ENCODE data around the gene OTOS. TPM values are rescaled to one million over a fixed set of nuclear protein-coding genes. Genes with fewer than 3 reads are reported as not detected.

The OTOS gene
- total RNA-seq, 1 experiment from 2014 or later: not detected

- TF ChIP-seq CTCF (IDR thresholded peaks at IDR 0.05; ENCODE audit: unreplicated experiment): peak; percentile 83
- Mint-ChIP-seq H3K4me3 (ENCODE audit: unreplicated experiment) (no peak overlapping the region), H3K27ac (ENCODE audit: low read depth, unreplicated experiment) (no peak overlapping the region), H3K27me3 (ENCODE audit: insufficient read depth, unreplicated experiment) (peaks cover 37% of the 10 kb centered on the region), H3K9me3 (ENCODE audit: unreplicated experiment) (peaks cover 14% of the 10 kb centered on the region), H3K36me3 (ENCODE audit: insufficient read depth, unreplicated experiment) (no peaks in the 10 kb centered on the region), H3K4me1 (ENCODE audit: insufficient read depth, unreplicated experiment) (no peaks in the 10 kb centered on the region)
- DNase-seq (ENCODE audit: unreplicated experiment): peak; percentile 50
- ChIA-PET CTCF (interaction anchor here (0.6 to 2.8 kb wide), 28 partner anchors 10 to 1235 kb away, joined by 3 to 10 read pairs (median 4); no protein-coding TSS in a partner anchor), POLR2A (no interaction called here)
- BruUV-seq (replicated peaks): no TSS peak
- intact Hi-C loops (cut with micrococcal nuclease): loop anchor here (1.0 to 10.0 kb wide), 2 partner anchors 55 to 83 kb away; no protein-coding TSS in a partner anchor
Measured at GRCh38 chr2:240149943-240150784, 9.7 kb upstream of the OTOS start.

GRCh38 chr2:240147911-240148587, 7.6 kb upstream of the OTOS start:
- H3K4me1 Mint-ChIP-seq (ENCODE audit: insufficient read depth, unreplicated experiment): no peaks in the 10 kb centered on the region
- CTCF ChIA-PET: no interaction called here
- DNase-seq (ENCODE audit: unreplicated experiment): no peak
- H3K9me3 Mint-ChIP-seq (ENCODE audit: unreplicated experiment): peaks cover 10% of the 10 kb centered on the region
- POLR2A ChIA-PET: no interaction called here
- H3K27me3 Mint-ChIP-seq (ENCODE audit: insufficient read depth, unreplicated experiment): peaks cover 23% of the 10 kb centered on the region
- no peak for TF ChIP-seq CTCF (IDR thresholded peaks at IDR 0.05; ENCODE audit: unreplicated experiment)
- H3K36me3 Mint-ChIP-seq (ENCODE audit: insufficient read depth, unreplicated experiment): no peaks in the 10 kb centered on the region
- BruUV-seq (replicated peaks): no TSS peak
- no peak overlapping the region for H3K4me3 Mint-ChIP-seq (ENCODE audit: unreplicated experiment)
- no peak overlapping the region for H3K27ac Mint-ChIP-seq (ENCODE audit: low read depth, unreplicated experiment)
- intact Hi-C loops (cut with micrococcal nuclease): no loop called here

GRCh38 chr2:240147382-240147781, 6.9 kb upstream of the OTOS start:
- H3K27me3 Mint-ChIP-seq (ENCODE audit: insufficient read depth, unreplicated experiment): peaks cover 23% of the 10 kb centered on the region
- no peak overlapping the region for H3K4me3 Mint-ChIP-seq (ENCODE audit: unreplicated experiment)
- TF ChIP-seq CTCF (IDR thresholded peaks at IDR 0.05; ENCODE audit: unreplicated experiment): no peak
- no peaks in the 10 kb centered on the region for H3K36me3 Mint-ChIP-seq (ENCODE audit: insufficient read depth, unreplicated experiment)
- intact Hi-C loops (cut with micrococcal nuclease): no loop called here
- H3K4me1 Mint-ChIP-seq (ENCODE audit: insufficient read depth, unreplicated experiment): no peaks in the 10 kb centered on the region
- POLR2A ChIA-PET: no interaction called here
- H3K27ac Mint-ChIP-seq (ENCODE audit: low read depth, unreplicated experiment): no peak overlapping the region
- CTCF ChIA-PET: no interaction called here
- BruUV-seq (replicated peaks): no TSS peak
- H3K9me3 Mint-ChIP-seq (ENCODE audit: unreplicated experiment): peaks cover 6% of the 10 kb centered on the region
- DNase-seq (ENCODE audit: unreplicated experiment): no peak

- no peak for TF ChIP-seq CTCF (IDR thresholded peaks at IDR 0.05; ENCODE audit: unreplicated experiment)
Measured at GRCh38 chr2:240146627-240147278, 6.3 kb upstream of the OTOS start.

More at GRCh38 chr2:240146627-240147278, 6.3 kb upstream of the OTOS start:
- Mint-ChIP-seq H3K4me3 (ENCODE audit: unreplicated experiment) (no peak overlapping the region), H3K27ac (ENCODE audit: low read depth, unreplicated experiment) (no peak overlapping the region), H3K36me3 (ENCODE audit: insufficient read depth, unreplicated experiment) (no peaks in the 10 kb centered on the region), H3K9me3 (ENCODE audit: unreplicated experiment) (peaks cover 6% of the 10 kb centered on the region), H3K27me3 (ENCODE audit: insufficient read depth, unreplicated experiment) (peaks cover 23% of the 10 kb centered on the region), H3K4me1 (ENCODE audit: insufficient read depth, unreplicated experiment) (no peaks in the 10 kb centered on the region)
- no TSS peak for BruUV-seq (replicated peaks)
- no peak for DNase-seq (ENCODE audit: unreplicated experiment)
- CTCF ChIA-PET: interaction anchor here (0.6 to 9.5 kb wide), 2 partner anchors 87 to 720 kb away, joined by 3 to 201 read pairs; no protein-coding TSS in a partner anchor
- POLR2A ChIA-PET: no interaction called here
- intact Hi-C loops (cut with micrococcal nuclease): no loop called here

Measured in MCF 10A (cell line).